H9 (cell line): ENCODE measurements around the gene TMEM151B. TPM values are rescaled to one million over a fixed set of nuclear protein-coding genes. Genes with fewer than 3 reads are reported as not detected.
A peak's percentile ranks its signal among the peaks of the same experiment; 100 is the strongest.

Experiments
- DNase-seq: peaks from one replicate; pipeline ENCODE4 v3.0.0-alpha.2; 2017
- H2AFZ ChIP-seq: one replicate; pipeline ENCODE4 v1.6.1; 2013; ENCODE audit warnings: mild to moderate bottlenecking, low read length, control low read depth, moderate library complexity
- H2AK5ac ChIP-seq: 2 replicates; pipeline ENCODE4 v1.6.1; 2013; ENCODE audit warnings: low read length, control low read depth, mixed read lengths; ENCODE audit not compliant: insufficient read length
- H2BK120ac ChIP-seq: one replicate; pipeline ENCODE4 v1.6.1; 2013; ENCODE audit warnings: low read depth, mild to moderate bottlenecking, low read length, control low read depth, inconsistent platforms; ENCODE audit not compliant: poor library complexity, severe bottlenecking
- H2BK12ac ChIP-seq: 2 replicates; pipeline ENCODE4 v1.6.1; 2013; ENCODE audit warnings: low read length, control low read depth, mixed read lengths, low read depth; ENCODE audit not compliant: insufficient read length
- H2BK15ac ChIP-seq: 2 replicates; pipeline ENCODE4 v1.6.1; 2013; ENCODE audit warnings: low read depth, low read length, control low read depth
- H2BK20ac ChIP-seq: one replicate; pipeline ENCODE4 v1.6.1; 2013; ENCODE audit warnings: low read depth, mild to moderate bottlenecking, low read length, control low read depth, inconsistent platforms; ENCODE audit not compliant: poor library complexity, severe bottlenecking
- H2BK5ac ChIP-seq: 2 replicates; pipeline ENCODE4 v1.6.1; 2013; ENCODE audit warnings: low read length, control low read depth, mixed read lengths; ENCODE audit not compliant: insufficient read length
- H3K14ac ChIP-seq: 2 replicates; pipeline ENCODE4 v1.6.1; 2013; ENCODE audit warnings: low read length, control low read depth; ENCODE audit not compliant: insufficient read depth
- H3K18ac ChIP-seq: 2 replicates; pipeline ENCODE4 v1.6.1; 2013; ENCODE audit warnings: low read depth, mild to moderate bottlenecking, mixed read lengths, low read length, control low read depth; ENCODE audit not compliant: insufficient read length
- H3K23ac ChIP-seq: 2 replicates; pipeline ENCODE4 v1.6.1; 2013; ENCODE audit warnings: low read length, control low read depth, mixed read lengths, low read depth; ENCODE audit not compliant: insufficient read length
- H3K23me2 ChIP-seq: 2 replicates; pipeline ENCODE4 v1.6.1; 2013; ENCODE audit warnings: low read depth, mild to moderate bottlenecking, mixed read lengths, low read length, control low read depth; ENCODE audit not compliant: insufficient read length, poor library complexity, severe bottlenecking
- H3K27ac ChIP-seq: 2 replicates; pipeline ENCODE4 v1.5.1; 2013; ENCODE audit warnings: low read length, control low read depth, mixed read lengths, low read depth; ENCODE audit not compliant: insufficient read length
- H3K27me3 ChIP-seq: 2 replicates; pipeline ENCODE4 v1.6.1; 2013; ENCODE audit warnings: low read length, control low read depth, inconsistent platforms; ENCODE audit not compliant: insufficient read depth
- H3K4ac ChIP-seq: 2 replicates; pipeline ENCODE4 v1.6.1; 2013; ENCODE audit warnings: low read depth, mild to moderate bottlenecking, control low read depth, inconsistent platforms, low read length, moderate library complexity
- H3K4me1 ChIP-seq: 2 replicates; pipeline ENCODE4 v1.6.1; 2013; ENCODE audit warnings: low read length, control low read depth, inconsistent platforms; ENCODE audit not compliant: insufficient read depth
- H3K4me2 ChIP-seq: 2 replicates; pipeline ENCODE4 v1.6.1; 2013; ENCODE audit warnings: low read length, control low read depth, mixed read lengths; ENCODE audit not compliant: insufficient read length, insufficient read depth
- H3K56ac ChIP-seq: 2 replicates; pipeline ENCODE4 v1.6.1; 2013; ENCODE audit warnings: low read depth, mild to moderate bottlenecking, mixed read lengths, low read length, control low read depth; ENCODE audit not compliant: insufficient read length
- H3K79me1 ChIP-seq: 2 replicates; pipeline ENCODE4 v1.6.1; 2013; ENCODE audit warnings: low read depth, mild to moderate bottlenecking, moderate library complexity, low read length, control low read depth, inconsistent platforms; ENCODE audit not compliant: insufficient read depth, poor library complexity, severe bottlenecking
- H3K79me2 ChIP-seq: 2 replicates; pipeline ENCODE4 v1.6.1; 2013; ENCODE audit warnings: low read length, control low read depth, inconsistent platforms; ENCODE audit not compliant: insufficient read depth
- H3K9ac ChIP-seq: 2 replicates; pipeline ENCODE4 v1.6.1; 2013; ENCODE audit warnings: low read length, control low read depth, mixed read lengths; ENCODE audit not compliant: insufficient read length; ENCODE audit errors: extremely low read depth
- H3K9me3 ChIP-seq: one replicate; pipeline ENCODE4 v1.6.1; 2013; ENCODE audit warnings: low read depth, low read length, inconsistent platforms; ENCODE audit not compliant: control insufficient read depth
- H3T11ph ChIP-seq: one replicate; pipeline ENCODE4 v1.6.1; 2013; ENCODE audit warnings: mild to moderate bottlenecking, low read length, control low read depth, inconsistent platforms
- H4K20me1 ChIP-seq: one replicate; pipeline ENCODE4 v1.6.1; 2013; ENCODE audit not compliant: control insufficient read depth, insufficient read length, insufficient read depth
- H4K5ac ChIP-seq: 2 replicates; pipeline ENCODE4 v1.6.1; 2013; ENCODE audit warnings: low read depth, mild to moderate bottlenecking, mixed read lengths, low read length, control low read depth; ENCODE audit not compliant: insufficient read length
- H4K8ac ChIP-seq: replicated peaks from 2 replicates; pipeline ENCODE4 v1.6.1; 2013; ENCODE audit warnings: low read length, control low read depth, mixed read lengths, low read depth; ENCODE audit not compliant: insufficient read length
- H4K91ac ChIP-seq: 2 replicates; pipeline ENCODE4 v1.6.1; 2013; ENCODE audit warnings: low read depth, mild to moderate bottlenecking, moderate library complexity, mixed read lengths, low read length, control low read depth; ENCODE audit not compliant: insufficient read length
- H3K27ac Mint-ChIP-seq, 3 experiments: 2 replicates in 2 of 3; 3 replicates in 1 of 3; pipeline ENCODE4 v1.8.0; 2020 to 2021; ENCODE audit warnings: mixed read lengths in 3 of 3, mild to moderate bottlenecking in 1 of 3, moderate library complexity in 1 of 3
- H3K27me3 Mint-ChIP-seq: 2 replicates; pipeline ENCODE4 v1.8.0; 2021; ENCODE audit warnings: low read depth, mild to moderate bottlenecking, moderate library complexity, mixed read lengths
- H3K36me3 Mint-ChIP-seq, 3 experiments: 2 replicates in 2 of 3; 3 replicates in 1 of 3; pipeline ENCODE4 v1.8.0; 2020 to 2021; ENCODE audit warnings: low read depth in 3 of 3, mixed read lengths in 3 of 3; ENCODE audit not compliant: insufficient read depth in 1 of 3
- H3K4me1 Mint-ChIP-seq, 2 experiments: 2 replicates each; pipeline ENCODE4 v1.8.0; 2020; ENCODE audit warnings: mixed read lengths in 2 of 2
- H3K4me3 Mint-ChIP-seq, 2 experiments: 2 replicates in 1 of 2; 3 replicates in 1 of 2; pipeline ENCODE4 v1.8.0; 2020 to 2021; ENCODE audit warnings: mild to moderate bottlenecking in 2 of 2, mixed read lengths in 2 of 2, moderate library complexity in 1 of 2
- H3K9me3 Mint-ChIP-seq, 2 experiments: 2 replicates in 1 of 2; 3 replicates in 1 of 2; pipeline ENCODE4 v1.8.0; 2020; ENCODE audit warnings: mild to moderate bottlenecking in 2 of 2, mixed read lengths in 2 of 2, moderate library complexity in 1 of 2
- CTCF ChIP-seq: fragments of 200-600 bp; sonication (generic); conservative IDR thresholded peaks from 3 replicates; pipeline ENCODE4 v1.8.0; 2021; ENCODE audit warnings: antibody characterized with exemption, mild to moderate bottlenecking
- WGBS: extraction: QIAGEN DNeasy Blood & Tissue Kit; methylation state at CpG from one replicate; pipeline ENCODE4 v1.1.7; 2013; ENCODE audit warnings: missing lambda C conversion rate, low lambda C conversion rate, mixed read lengths; ENCODE audit not compliant: insufficient read length; ENCODE audit errors: extremely low coverage; 5-methylcytosine and 5-hydroxymethylcytosine counted together
- total RNA-seq: library from RNA; stranded (reverse); gene quantifications from 2 replicates; pipeline ENCODE4 v1.2.1, GENCODE V29; 2021

The TMEM151B gene
- total RNA-seq, 1 experiment from 2014 or later, result 2.4 TPM

GRCh38 chr6:44257753-44258324, 12.4 kb upstream of the TMEM151B start:
- WGBS, result no CpG with 5 or more reads among the region's 15 CpGs
- peak overlapping the region; percentile 72 to 98 (median 85) for H3K27ac Mint-ChIP-seq

More at GRCh38 chr6:44257753-44258324, 12.4 kb upstream of the TMEM151B start:
- peak overlapping the region; percentile 79 to 88 for H3K4me3 Mint-ChIP-seq
- Histone ChIP-seq H4K91ac (no peak overlapping the region), H3K23ac (no peak overlapping the region), H4K5ac (no peak overlapping the region), H3K27ac (no peak overlapping the region), H2BK15ac (no peak overlapping the region), H3K9me3 (no peaks in the 10 kb centered on the region), H3K18ac (peak overlapping the region; percentile 3), H3T11ph (no peak overlapping the region), H2BK120ac (no peak overlapping the region), H3K4ac (no peak overlapping the region), H2BK20ac (no peak overlapping the region), H2BK5ac (no peak overlapping the region), H3K4me2 (peak overlapping the region; percentile 77), H3K79me1 (no peaks in the 10 kb centered on the region), H2AK5ac (no peak overlapping the region), H3K9ac (peak overlapping the region; percentile 41), H4K20me1 (no peaks in the 10 kb centered on the region), H2AFZ (no peak overlapping the region), H3K27me3 (no peaks in the 10 kb centered on the region), H3K79me2 (no peaks in the 10 kb centered on the region), H3K14ac (peak overlapping the region; percentile 51; the same call in 1 of the 2 replicates), H2BK12ac (no peak overlapping the region), H3K56ac (no peak overlapping the region), H3K4me1 (no peaks in the 10 kb centered on the region; the same call in 1 of the 2 replicates), H3K23me2 (peaks cover 6% of the 10 kb centered on the region), H4K8ac (no peak overlapping the region)
- peaks cover 11% of the 10 kb centered on the region for H3K27me3 Mint-ChIP-seq
- no peak for DNase-seq
- H3K9me3 Mint-ChIP-seq, result no peaks in the 10 kb centered on the region
- H3K4me1 Mint-ChIP-seq, result peaks cover 38 to 40% of the 10 kb centered on the region in 2 experiments
- TF ChIP-seq CTCF, result peak; percentile 19; the same call in 2 of the 3 replicates
- peaks cover 13 to 52% (median 36%) of the 10 kb centered on the region in 3 experiments for H3K36me3 Mint-ChIP-seq
